GM12891 (cell line): ENCODE results near the gene KAZN.

ENCODE experiments used
- PAX5 ChIP-seq: IDR thresholded peaks from 2 replicates; pipeline ENCODE4 v1.6.1; 2011; ENCODE audit warnings: low read length, moderate library complexity, mild to moderate bottlenecking; ENCODE audit not compliant: insufficient read depth, severe bottlenecking
- POLR2A ChIP-seq: IDR thresholded peaks from 2 replicates; pipeline ENCODE4 v1.6.1; 2011; ENCODE audit warnings: low read depth, low read length, control low read depth
- POLR2AphosphoS5 ChIP-seq: IDR thresholded peaks from 2 replicates; pipeline ENCODE4 v1.6.1; 2011; ENCODE audit warnings: low read depth, low read length, control low read depth
- POU2F2 ChIP-seq: IDR thresholded peaks from 2 replicates; pipeline ENCODE4 v1.6.1; 2011; ENCODE audit warnings: low read depth, mild to moderate bottlenecking, control low read depth, low read length, moderate library complexity

DNA sequence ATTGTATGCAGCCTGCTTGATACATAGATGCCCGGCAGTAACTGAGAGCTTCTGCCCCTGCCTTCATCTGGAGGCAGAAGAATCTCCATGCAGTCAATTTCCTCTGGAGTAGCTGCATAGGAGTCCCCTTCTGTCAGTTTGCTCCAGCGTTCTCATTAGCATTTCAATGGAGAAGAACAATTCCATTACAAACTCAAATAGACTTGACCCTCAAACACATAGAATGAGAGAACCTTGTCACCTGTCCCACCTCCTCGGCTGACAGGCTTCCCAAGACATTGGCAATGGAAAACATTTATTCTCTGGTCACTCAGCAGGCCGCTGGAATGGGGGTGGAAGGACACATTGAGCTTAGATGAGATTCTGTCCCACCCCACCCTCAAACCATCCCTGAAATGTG lies 509.4 kb downstream of the KAZN start:
- TF ChIP-seq PAX5 (no peak), POLR2A (no peak), POLR2AphosphoS5 (no peak), POU2F2 (no peak)
